GM18508 (cell line): ENCODE results near the gene SMAD5.
A peak's percentile ranks its signal among the peaks of the same experiment; 100 is the strongest.

ENCODE experiments used
- ATAC-seq: cut with Tn5 transposase; IDR thresholded peaks from one replicate; pipeline ENCODE4 v1.9.1; 2021; ENCODE audit warnings: moderate number of reproducible peaks; ENCODE audit not compliant: insufficient read depth, unreplicated experiment

SMAD5 gene

GRCh38 chr5:136149891-136150290 lies 17.2 kb downstream of the SMAD5 start:
- no peak for ATAC-seq

- ATAC-seq, result no peak
Measured at GRCh38 chr5:136153581-136154236, 21.1 kb downstream of the SMAD5 start.

- no peak for ATAC-seq
Measured at GRCh38 chr5:136155078-136155477, 22.4 kb downstream of the SMAD5 start.

- ATAC-seq, result no peak
Measured at GRCh38 chr5:136155761-136156160, 23.1 kb downstream of the SMAD5 start.

GRCh38 chr5:136157514-136157913 lies 24.9 kb downstream of the SMAD5 start:
- no peak for ATAC-seq

- no peak for ATAC-seq
Measured at GRCh38 chr5:136159457-136159856, 26.8 kb downstream of the SMAD5 start.

- ATAC-seq, result no peak
Measured at GRCh38 chr5:136162008-136162407, 29.4 kb downstream of the SMAD5 start.

GRCh38 chr5:136164226-136164625 lies 31.6 kb downstream of the SMAD5 start:
- no peak for ATAC-seq

GRCh38 chr5:136166909-136167308 lies 34.3 kb downstream of the SMAD5 start:
- ATAC-seq, result peak; percentile 54

- ATAC-seq, result no peak
Measured at GRCh38 chr5:136169218-136169617, 36.6 kb downstream of the SMAD5 start.

GRCh38 chr5:136174021-136174659 lies 41.5 kb downstream of the SMAD5 start:
- ATAC-seq, result no peak

GRCh38 chr5:136182618-136183017 lies 50.0 kb downstream of the SMAD5 start:
- ATAC-seq, result no peak

- ATAC-seq, result no peak
Measured at GRCh38 chr5:136185974-136186665, 53.5 kb downstream of the SMAD5 start.

- ATAC-seq, result no peak
Measured at GRCh38 chr5:136186796-136187195, 54.2 kb downstream of the SMAD5 start.

- ATAC-seq, result no peak
Measured at GRCh38 chr5:136188859-136189258, 56.2 kb downstream of the SMAD5 start.

GRCh38 chr5:136190091-136190720 lies 57.6 kb downstream of the SMAD5 start:
- no peak for ATAC-seq

- ATAC-seq, result no peak
Measured at GRCh38 chr5:136190904-136191303, 58.3 kb downstream of the SMAD5 start.

GRCh38 chr5:136191304-136192014 lies 58.8 kb downstream of the SMAD5 start:
- no peak for ATAC-seq

GRCh38 chr5:136192015-136192525 lies 59.4 kb downstream of the SMAD5 start:
- ATAC-seq, result no peak
